Thyroid gland (tissue), 4 donors: Measurements from ENCODE around the gene ACOT13. TPM values are rescaled to one million over a fixed set of nuclear protein-coding genes. Genes with fewer than 3 reads are reported as not detected.
"Not testable (repeated sequence)": the region's sequence is repeated elsewhere in the genome, so short reads cannot be mapped to it uniquely, and the experiment has no call there.

Experiments used
- DNase-seq, 2 donors: peaks; one replicate each; pipeline ENCODE4 v3.0.0-alpha.2; 2019
- H3K27ac ChIP-seq, 3 donors: fragments of 200-600 bp; sonication (generic); 1 replicate in 2 of 3; 2 replicates in 1 of 3; pipeline ENCODE4 v1.5.1; 2016 to 2019; ENCODE audit warnings: mild to moderate bottlenecking in 1 of 3, moderate library complexity in 1 of 3
- H3K27me3 ChIP-seq: fragments of 200-600 bp; sonication (generic); one replicate; pipeline ENCODE4 v1.5.1; 2019
- H3K36me3 ChIP-seq, 2 donors: fragments of 200-600 bp; sonication (generic); one replicate each; pipeline ENCODE4 v1.5.1; 2016 to 2019
- H3K4me1 ChIP-seq, 2 donors: fragments of 200-600 bp; sonication (generic); one replicate each; pipeline ENCODE4 v1.5.1; 2017 to 2019
- H3K4me3 ChIP-seq, 3 donors: fragments of 200-600 bp; sonication (generic); replicated peaks in 1 of 3; 1 replicate in 2 of 3; 2 replicates in 1 of 3; pipeline ENCODE4 v1.5.1; 2016; ENCODE audit warnings: mild to moderate bottlenecking in 1 of 3
- H3K9me3 ChIP-seq: fragments of 200-600 bp; sonication (generic); one replicate; pipeline ENCODE4 v1.5.1; 2017
- CTCF ChIP-seq, 6 experiments: fragments of 200-600 bp in 3 of 6; fragments of 450-650 bp in 3 of 6; sonication (generic) in 3 of 6; IDR thresholded peaks; one replicate each; pipeline ENCODE4 v1.5.1; 2016 to 2019; ENCODE audit warnings: antibody characterized with exemption in 6 of 6, mild to moderate bottlenecking in 2 of 6, inconsistent platforms in 1 of 6, moderate library complexity in 1 of 6
- POLR2A ChIP-seq, 2 donors: fragments of 450-650 bp; IDR thresholded peaks; one replicate each; pipeline ENCODE4 v1.6.1; 2017; ENCODE audit warnings: antibody characterized with exemption in 2 of 2, mild to moderate bottlenecking in 2 of 2, moderate library complexity in 1 of 2
- WGBS, 2 donors: methylation state at CpG; one replicate each; pipeline ENCODE4 v1.1.5; 2017; 5-methylcytosine and 5-hydroxymethylcytosine counted together
- intact Hi-C: fragments of 100-400 bp; cut with DNase I; formaldehyde crosslinking; loops from one replicate; pipeline ENCODE4 v1.15.1; 2023
- total RNA-seq, 4 donors: library from RNA; depleted of rRNA; stranded (reverse); fragments of >200 nt; gene quantifications; one replicate each; pipeline ENCODE4 v1.2.3, GENCODE V29; 2016

Gene ACOT13
- total RNA-seq, 4 donors from 2014 or later = 5.5 to 13.3 (median 8.6) TPM

- Histone ChIP-seq H3K4me3 (peak overlapping the region; percentile 43 to 99 (median 85)), H3K27ac (peak overlapping the region; percentile 96 to 99 (median 98)), H3K36me3 (peaks cover 8% of the 10 kb centered on the region in 2 donors), H3K27me3 (no peaks in the 10 kb centered on the region), H3K9me3 (no peaks in the 10 kb centered on the region), H3K4me1 (peaks cover 22 to 25% of the 10 kb centered on the region in 2 donors)
- WGBS, 2 donors = 1% methylated on average over 35 of the region's 39 CpGs
- TF ChIP-seq POLR2A (IDR thresholded peaks at IDR 0.05) (no peak), CTCF (IDR thresholded peaks at IDR 0.05) (no peak)
- intact Hi-C loops = loop anchor here (5.0 kb wide), 1 partner anchor 53 kb away; the partner anchor contains the start of genes ACOT13 and TDP2
- DNase-seq = peak; percentile 54 to 60
Measured at GRCh38 chr6:24720131-24720603, 53.3 kb downstream of the ACOT13 start.

GRCh38 chr6:24720604-24721460, 54.0 kb downstream of the ACOT13 start:
- Histone ChIP-seq H3K36me3 (peaks cover 2% of the 10 kb centered on the region in 2 donors), H3K9me3 (no peaks in the 10 kb centered on the region), H3K27me3 (no peaks in the 10 kb centered on the region), H3K4me3 (peak overlapping the region; percentile 43 to 99 (median 85)), H3K4me1 (peaks cover 16 to 25% of the 10 kb centered on the region in 2 donors), H3K27ac (peak overlapping the region; percentile 96 to 99 (median 98))
- WGBS, 2 donors = 0% methylated on average over 60 of the region's 60 CpGs
- intact Hi-C loops = loop anchor here (5.0 kb wide), 1 partner anchor 54 kb away; the partner anchor contains the start of genes ACOT13 and TDP2
- DNase-seq = peak; percentile 100
- TF ChIP-seq CTCF (IDR thresholded peaks at IDR 0.05) (peak in 1 of 6 experiments; percentile 16), POLR2A (IDR thresholded peaks at IDR 0.05) (peak; percentile 97)

- Histone ChIP-seq H3K4me3 (peak overlapping the region; percentile 36 to 42 (median 41)), H3K9me3 (no peaks in the 10 kb centered on the region), H3K4me1 (peaks cover 9 to 18% of the 10 kb centered on the region in 2 donors), H3K36me3 (no peaks in the 10 kb centered on the region), H3K27me3 (no peaks in the 10 kb centered on the region), H3K27ac (peak overlapping the region; percentile 86 to 99 (median 96))
- intact Hi-C loops = loop anchor here (5.0 kb wide), 1 partner anchor 54 kb away; the partner anchor contains the start of genes ACOT13 and TDP2
- DNase-seq = peak in 1 of 2 donors; percentile 89
- TF ChIP-seq POLR2A (IDR thresholded peaks at IDR 0.05) = peak; percentile 57 to 92
- no peak for TF ChIP-seq CTCF (IDR thresholded peaks at IDR 0.05)
- 5 to 10% methylated on average over 26 of the region's 26 CpGs for WGBS, 2 donors
Measured at GRCh38 chr6:24721461-24722215, 54.8 kb downstream of the ACOT13 start.

GRCh38 chr6:24723270-24723669, 56.4 kb downstream of the ACOT13 start:
- no peak overlapping the region for H3K4me3 ChIP-seq
- H3K27me3 ChIP-seq = no peaks in the 10 kb centered on the region
- no peaks in the 10 kb centered on the region for H3K36me3 ChIP-seq
- TF ChIP-seq POLR2A (IDR thresholded peaks at IDR 0.05) (no peak), CTCF (IDR thresholded peaks at IDR 0.05) (no peak)
- no peak overlapping the region for H3K27ac ChIP-seq
- intact Hi-C loops = loop anchor here (5.0 kb wide), 1 partner anchor 56 kb away; the partner anchor contains the start of genes ACOT13 and TDP2
- DNase-seq = no peak
- peaks cover 0 to 6% of the 10 kb centered on the region in 2 donors for H3K4me1 ChIP-seq
- no peaks in the 10 kb centered on the region for H3K9me3 ChIP-seq
- WGBS, 2 donors = 93 to 99% methylated on average over 3 of the region's 3 CpGs

- 96 to 97% methylated on average over 3 of the region's 3 CpGs for WGBS, 2 donors
- H3K4me3 ChIP-seq, H3K36me3 ChIP-seq, H3K27me3 ChIP-seq, H3K4me1 ChIP-seq, intact Hi-C loops, DNase-seq, H3K27ac ChIP-seq, H3K9me3 ChIP-seq: not testable (repeated sequence)
Measured at GRCh38 chr6:24730653-24731052, 63.8 kb downstream of the ACOT13 start.

GRCh38 chr6:24731456-24732134, 64.7 kb downstream of the ACOT13 start:
- intact Hi-C loops, H3K9me3 ChIP-seq, H3K4me3 ChIP-seq, H3K27me3 ChIP-seq, DNase-seq, H3K36me3 ChIP-seq, H3K27ac ChIP-seq, H3K4me1 ChIP-seq: not testable (repeated sequence)
- 85 to 88% methylated on average over 4 to 6 of the region's 6 CpGs for WGBS, 2 donors
